SK-N-SH treated with all-trans-retinoic acid at 6 μM for 48 hours (cell line): Measurements from ENCODE around the gene DNAJC25.

ENCODE experiments used
- ATAC-seq: fragments of 200-7000 bp; cut with Tn5 transposase; 3 replicates; pipeline ENCODE4 v1.9.1; 2020; ENCODE audit warnings: mild to moderate bottlenecking, moderate library complexity
- ARNTL ChIP-seq: fragments of 450-650 bp; formaldehyde crosslinking; IDR thresholded peaks from 2 replicates; pipeline ENCODE4 v1.5.0; 2020; ENCODE audit warnings: low read depth, mild to moderate bottlenecking, moderate library complexity, borderline replicate concordance
- BACH2 ChIP-seq: fragments of 250-450 bp; sonication (Bioruptor Pico); IDR thresholded peaks from 2 replicates; pipeline ENCODE4 v1.9.0; 2021; ENCODE audit warnings: mild to moderate bottlenecking, borderline replicate concordance
- CSDC2 ChIP-seq: fragments of 250-450 bp; sonication (Bioruptor Pico); IDR thresholded peaks from 2 replicates; pipeline ENCODE4 v1.5.0; 2020; ENCODE audit warnings: mild to moderate bottlenecking, moderate library complexity
- ESRRG ChIP-seq: fragments of 250-450 bp; sonication (Bioruptor Pico); IDR thresholded peaks from 2 replicates; pipeline ENCODE4 v1.6.1; 2021; ENCODE audit warnings: mild to moderate bottlenecking
- ISL1 ChIP-seq: fragments of 250-450 bp; sonication (Bioruptor Pico); IDR thresholded peaks from 2 replicates; pipeline ENCODE4 v2.1.2; 2022; ENCODE audit warnings: mild to moderate bottlenecking, moderate library complexity
- OSR1 ChIP-seq: fragments of 250-450 bp; sonication (Bioruptor Pico); IDR thresholded peaks from 2 replicates; pipeline ENCODE4 v1.8.0; 2022; ENCODE audit warnings: moderate library complexity, mild to moderate bottlenecking, inconsistent platforms
- PPARA ChIP-seq: fragments of 250-450 bp; sonication (Bioruptor Pico); IDR thresholded peaks from 2 replicates; pipeline ENCODE4 v1.5.0; 2020; ENCODE audit warnings: mild to moderate bottlenecking, borderline replicate concordance
- RARB ChIP-seq: fragments of 250-450 bp; sonication (Bioruptor Pico); IDR thresholded peaks from 2 replicates; pipeline ENCODE4 v1.8.0; 2021; ENCODE audit warnings: mild to moderate bottlenecking, moderate library complexity
- SNAI2 ChIP-seq: fragments of 250-450 bp; sonication (Bioruptor Pico); IDR thresholded peaks from 2 replicates; pipeline ENCODE4 v1.5.0; 2020; ENCODE audit warnings: mild to moderate bottlenecking, moderate library complexity
- TCF4 ChIP-seq: fragments of 250-450 bp; sonication (Bioruptor Pico); IDR thresholded peaks from 2 replicates; pipeline ENCODE4 v1.8.0; 2021; ENCODE audit warnings: mild to moderate bottlenecking, moderate library complexity, borderline replicate concordance
- TOX ChIP-seq: fragments of 250-450 bp; sonication (Bioruptor Pico); IDR thresholded peaks from 2 replicates; pipeline ENCODE4 v1.8.0; 2021; ENCODE audit warnings: mild to moderate bottlenecking, moderate library complexity, borderline replicate concordance
- ZC3H10 ChIP-seq: fragments of 250-450 bp; sonication (Bioruptor Pico); IDR thresholded peaks from 2 replicates; pipeline ENCODE4 v1.5.1; 2021; ENCODE audit warnings: mild to moderate bottlenecking, moderate library complexity
- ZFP3 ChIP-seq: fragments of 250-450 bp; sonication (Bioruptor Pico); IDR thresholded peaks from 2 replicates; pipeline ENCODE4 v1.5.0; 2020; ENCODE audit warnings: mild to moderate bottlenecking, moderate library complexity
- ZFP30 ChIP-seq: fragments of 450-650 bp; formaldehyde crosslinking; IDR thresholded peaks from 2 replicates; pipeline ENCODE4 v1.5.0; 2022; ENCODE audit warnings: mild to moderate bottlenecking, moderate library complexity
- ZNF565 ChIP-seq: fragments of 450-650 bp; formaldehyde crosslinking; conservative IDR thresholded peaks from 2 replicates; pipeline ENCODE4 v1.5.0; 2020; ENCODE audit warnings: low read depth, mild to moderate bottlenecking, moderate library complexity
- ZNF70 ChIP-seq: fragments of 450-650 bp; formaldehyde crosslinking; IDR thresholded peaks from 2 replicates; pipeline ENCODE4 v1.5.0; 2020; ENCODE audit warnings: mild to moderate bottlenecking, moderate library complexity
- ZNF8 ChIP-seq: fragments of 450-650 bp; formaldehyde crosslinking; IDR thresholded peaks from 2 replicates; pipeline ENCODE4 v1.5.0; 2020; ENCODE audit warnings: mild to moderate bottlenecking, moderate library complexity
- TF ChIP-seq, protein P1 (sequence below): fragments of 250-450 bp; sonication (Bioruptor Pico); IDR thresholded peaks from 2 replicates; pipeline ENCODE4 v1.5.1; 2020; ENCODE audit warnings: low read depth, mild to moderate bottlenecking, moderate library complexity
- TF ChIP-seq, protein P2 (sequence below): fragments of 250-450 bp; sonication (Bioruptor Pico); IDR thresholded peaks from 2 replicates; pipeline ENCODE4 v1.5.0; 2020; ENCODE audit warnings: mild to moderate bottlenecking, moderate library complexity
- TF ChIP-seq, protein P3 (sequence below): fragments of 250-450 bp; sonication (Bioruptor Pico); IDR thresholded peaks from 2 replicates; pipeline ENCODE4 v1.8.0; 2020; ENCODE audit warnings: mild to moderate bottlenecking, moderate library complexity, borderline replicate concordance
- TF ChIP-seq, protein P4 (sequence below): fragments of 250-450 bp; sonication (Bioruptor Pico); IDR thresholded peaks from 2 replicates; pipeline ENCODE4 v1.5.1; 2021; ENCODE audit warnings: mild to moderate bottlenecking, moderate library complexity

The DNAJC25 gene

DNA sequence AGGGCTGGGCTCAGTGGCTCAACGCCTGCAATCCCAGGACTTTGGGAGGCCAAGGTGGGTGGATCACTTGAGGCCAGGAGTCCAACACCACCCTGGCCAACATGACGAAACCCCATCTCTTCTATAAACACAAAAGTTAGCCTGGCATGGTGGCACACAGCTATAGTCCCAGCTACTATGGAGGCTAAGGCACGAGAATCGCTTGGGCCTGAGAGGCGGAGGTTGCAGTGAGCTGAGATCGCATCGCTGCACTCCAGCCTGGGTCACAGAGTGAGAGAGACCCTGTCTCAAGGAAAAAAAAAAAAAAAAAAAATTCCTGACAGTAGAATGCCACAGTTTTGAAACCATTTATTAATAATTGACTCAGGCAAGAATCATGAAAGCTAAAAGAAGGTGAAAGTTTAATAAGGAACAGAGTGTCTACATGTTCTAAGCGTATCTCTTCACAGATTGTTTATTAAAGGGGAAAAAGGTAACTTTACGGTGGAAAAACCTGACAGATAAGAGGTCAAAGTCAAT, 26.0 kb upstream of the DNAJC25 start:
- no peak for TF ChIP-seq ZFP3 (CRISPR knock-in tag)
- TF ChIP-seq, protein P1, sequence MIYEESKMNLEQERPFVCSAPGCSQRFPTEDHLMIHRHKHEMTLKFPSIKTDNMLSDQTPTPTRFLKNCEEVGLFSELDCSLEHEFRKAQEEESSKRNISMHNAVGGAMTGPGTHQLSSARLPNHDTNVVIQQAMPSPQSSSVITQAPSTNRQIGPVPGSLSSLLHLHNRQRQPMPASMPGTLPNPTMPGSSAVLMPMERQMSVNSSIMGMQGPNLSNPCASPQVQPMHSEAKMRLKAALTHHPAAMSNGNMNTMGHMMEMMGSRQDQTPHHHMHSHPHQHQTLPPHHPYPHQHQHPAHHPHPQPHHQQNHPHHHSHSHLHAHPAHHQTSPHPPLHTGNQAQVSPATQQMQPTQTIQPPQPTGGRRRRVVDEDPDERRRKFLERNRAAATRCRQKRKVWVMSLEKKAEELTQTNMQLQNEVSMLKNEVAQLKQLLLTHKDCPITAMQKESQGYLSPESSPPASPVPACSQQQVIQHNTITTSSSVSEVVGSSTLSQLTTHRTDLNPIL (CRISPR knock-in tag), result no peak
- ATAC-seq, result no peak

DNA sequence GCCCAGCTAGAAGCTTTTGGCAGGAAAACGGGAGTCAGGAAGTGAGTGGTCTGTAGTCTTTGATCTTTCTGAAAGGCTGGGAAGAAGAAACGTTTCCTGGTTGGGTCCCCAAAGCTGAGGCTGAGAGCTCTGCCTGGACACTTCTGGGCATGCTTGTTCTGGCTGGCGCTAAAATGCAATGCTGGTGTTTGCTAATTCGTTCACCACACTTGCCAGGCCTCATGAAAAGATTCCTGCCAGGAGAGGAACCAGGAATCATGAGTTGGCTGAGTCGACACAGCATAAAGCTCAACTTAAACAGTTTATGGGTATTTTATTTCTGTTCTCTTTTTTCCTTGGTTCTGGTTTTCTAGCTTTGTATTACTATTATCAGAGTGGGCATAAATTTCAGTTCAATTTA, 21.0 kb upstream of the DNAJC25 start:
- no peak for ATAC-seq
- TF ChIP-seq ZFP30 (CRISPR knock-in tag) (no peak), OSR1 (CRISPR knock-in tag) (no peak), TOX (CRISPR knock-in tag) (no peak), RARB (CRISPR knock-in tag) (no peak), ESRRG (CRISPR knock-in tag) (no peak), PPARA (CRISPR knock-in tag) (no peak), ZC3H10 (CRISPR knock-in tag) (no peak), TCF4 (CRISPR knock-in tag) (no peak), ZNF70 (no peak), ZNF8 (CRISPR knock-in tag) (no peak), SNAI2 (CRISPR knock-in tag) (no peak), CSDC2 (CRISPR knock-in tag) (no peak)
- TF ChIP-seq, protein P1 (CRISPR knock-in tag), result no peak

DNA sequence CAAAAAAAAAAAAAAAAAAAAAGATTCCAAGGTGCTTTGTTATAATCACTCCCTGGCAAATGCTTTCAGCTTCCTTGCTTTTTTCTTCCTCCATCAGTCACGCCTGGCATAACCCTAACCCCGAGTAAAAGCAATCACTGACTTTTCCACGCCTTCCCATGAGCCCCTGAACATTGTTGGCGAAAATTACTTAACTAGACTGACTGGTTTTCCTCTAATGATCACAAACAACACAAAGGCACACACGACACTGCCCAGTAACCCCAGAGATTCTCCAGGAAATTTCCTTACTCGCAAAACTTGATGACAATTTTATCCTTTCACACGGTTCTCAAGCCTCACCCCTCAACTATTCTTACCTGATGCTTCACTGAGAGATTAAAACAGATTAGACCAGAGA, 20.3 kb upstream of the DNAJC25 start:
- no peak for ATAC-seq
- no peak for TF ChIP-seq ZNF565 (CRISPR knock-in tag)
- no peak for TF ChIP-seq ZNF8 (CRISPR knock-in tag)
- TF ChIP-seq SNAI2 (CRISPR knock-in tag), result no peak
- no peak for TF ChIP-seq ISL1 (CRISPR knock-in tag)
- no peak for TF ChIP-seq ZFP3 (CRISPR knock-in tag)
- no peak for TF ChIP-seq ARNTL (CRISPR knock-in tag)
- no peak for TF ChIP-seq TCF4 (CRISPR knock-in tag)
- TF ChIP-seq, protein P2, sequence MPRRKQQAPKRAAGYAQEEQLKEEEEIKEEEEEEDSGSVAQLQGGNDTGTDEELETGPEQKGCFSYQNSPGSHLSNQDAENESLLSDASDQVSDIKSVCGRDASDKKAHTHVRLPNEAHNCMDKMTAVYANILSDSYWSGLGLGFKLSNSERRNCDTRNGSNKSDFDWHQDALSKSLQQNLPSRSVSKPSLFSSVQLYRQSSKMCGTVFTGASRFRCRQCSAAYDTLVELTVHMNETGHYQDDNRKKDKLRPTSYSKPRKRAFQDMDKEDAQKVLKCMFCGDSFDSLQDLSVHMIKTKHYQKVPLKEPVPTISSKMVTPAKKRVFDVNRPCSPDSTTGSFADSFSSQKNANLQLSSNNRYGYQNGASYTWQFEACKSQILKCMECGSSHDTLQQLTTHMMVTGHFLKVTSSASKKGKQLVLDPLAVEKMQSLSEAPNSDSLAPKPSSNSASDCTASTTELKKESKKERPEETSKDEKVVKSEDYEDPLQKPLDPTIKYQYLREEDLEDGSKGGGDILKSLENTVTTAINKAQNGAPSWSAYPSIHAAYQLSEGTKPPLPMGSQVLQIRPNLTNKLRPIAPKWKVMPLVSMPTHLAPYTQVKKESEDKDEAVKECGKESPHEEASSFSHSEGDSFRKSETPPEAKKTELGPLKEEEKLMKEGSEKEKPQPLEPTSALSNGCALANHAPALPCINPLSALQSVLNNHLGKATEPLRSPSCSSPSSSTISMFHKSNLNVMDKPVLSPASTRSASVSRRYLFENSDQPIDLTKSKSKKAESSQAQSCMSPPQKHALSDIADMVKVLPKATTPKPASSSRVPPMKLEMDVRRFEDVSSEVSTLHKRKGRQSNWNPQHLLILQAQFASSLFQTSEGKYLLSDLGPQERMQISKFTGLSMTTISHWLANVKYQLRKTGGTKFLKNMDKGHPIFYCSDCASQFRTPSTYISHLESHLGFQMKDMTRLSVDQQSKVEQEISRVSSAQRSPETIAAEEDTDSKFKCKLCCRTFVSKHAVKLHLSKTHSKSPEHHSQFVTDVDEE (CRISPR knock-in tag), result no peak
- no peak for TF ChIP-seq ZNF70
- TF ChIP-seq BACH2 (CRISPR knock-in tag), result no peak
- TF ChIP-seq, protein P3, sequence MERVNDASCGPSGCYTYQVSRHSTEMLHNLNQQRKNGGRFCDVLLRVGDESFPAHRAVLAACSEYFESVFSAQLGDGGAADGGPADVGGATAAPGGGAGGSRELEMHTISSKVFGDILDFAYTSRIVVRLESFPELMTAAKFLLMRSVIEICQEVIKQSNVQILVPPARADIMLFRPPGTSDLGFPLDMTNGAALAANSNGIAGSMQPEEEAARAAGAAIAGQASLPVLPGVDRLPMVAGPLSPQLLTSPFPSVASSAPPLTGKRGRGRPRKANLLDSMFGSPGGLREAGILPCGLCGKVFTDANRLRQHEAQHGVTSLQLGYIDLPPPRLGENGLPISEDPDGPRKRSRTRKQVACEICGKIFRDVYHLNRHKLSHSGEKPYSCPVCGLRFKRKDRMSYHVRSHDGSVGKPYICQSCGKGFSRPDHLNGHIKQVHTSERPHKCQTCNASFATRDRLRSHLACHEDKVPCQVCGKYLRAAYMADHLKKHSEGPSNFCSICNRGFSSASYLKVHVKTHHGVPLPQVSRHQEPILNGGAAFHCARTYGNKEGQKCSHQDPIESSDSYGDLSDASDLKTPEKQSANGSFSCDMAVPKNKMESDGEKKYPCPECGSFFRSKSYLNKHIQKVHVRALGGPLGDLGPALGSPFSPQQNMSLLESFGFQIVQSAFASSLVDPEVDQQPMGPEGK, result no peak
- no peak for TF ChIP-seq ZC3H10 (CRISPR knock-in tag)
- TF ChIP-seq, protein P4, sequence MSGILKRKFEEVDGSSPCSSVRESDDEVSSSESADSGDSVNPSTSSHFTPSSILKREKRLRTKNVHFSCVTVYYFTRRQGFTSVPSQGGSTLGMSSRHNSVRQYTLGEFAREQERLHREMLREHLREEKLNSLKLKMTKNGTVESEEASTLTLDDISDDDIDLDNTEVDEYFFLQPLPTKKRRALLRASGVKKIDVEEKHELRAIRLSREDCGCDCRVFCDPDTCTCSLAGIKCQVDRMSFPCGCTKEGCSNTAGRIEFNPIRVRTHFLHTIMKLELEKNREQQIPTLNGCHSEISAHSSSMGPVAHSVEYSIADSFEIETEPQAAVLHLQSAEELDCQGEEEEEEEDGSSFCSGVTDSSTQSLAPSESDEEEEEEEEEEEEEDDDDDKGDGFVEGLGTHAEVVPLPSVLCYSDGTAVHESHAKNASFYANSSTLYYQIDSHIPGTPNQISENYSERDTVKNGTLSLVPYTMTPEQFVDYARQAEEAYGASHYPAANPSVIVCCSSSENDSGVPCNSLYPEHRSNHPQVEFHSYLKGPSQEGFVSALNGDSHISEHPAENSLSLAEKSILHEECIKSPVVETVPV (CRISPR knock-in tag), result no peak
- TF ChIP-seq CSDC2 (CRISPR knock-in tag), result no peak
- TF ChIP-seq, all 23 proteins: peak for 0
